Activated CD4-positive, CD25-positive, alpha-beta regulatory T cell (primary cell): ENCODE data around the gene CDC42BPA.
"Not testable (repeated sequence)": the region's sequence is repeated elsewhere in the genome, so short reads cannot be mapped to it uniquely, and the experiment has no call there.

ENCODE experiments used
- DNase-seq, 4 experiments: peaks; one replicate each; lab custom pipeline; 2025; lab: John Stamatoyannopoulos, UW

Gene CDC42BPA

DNA sequence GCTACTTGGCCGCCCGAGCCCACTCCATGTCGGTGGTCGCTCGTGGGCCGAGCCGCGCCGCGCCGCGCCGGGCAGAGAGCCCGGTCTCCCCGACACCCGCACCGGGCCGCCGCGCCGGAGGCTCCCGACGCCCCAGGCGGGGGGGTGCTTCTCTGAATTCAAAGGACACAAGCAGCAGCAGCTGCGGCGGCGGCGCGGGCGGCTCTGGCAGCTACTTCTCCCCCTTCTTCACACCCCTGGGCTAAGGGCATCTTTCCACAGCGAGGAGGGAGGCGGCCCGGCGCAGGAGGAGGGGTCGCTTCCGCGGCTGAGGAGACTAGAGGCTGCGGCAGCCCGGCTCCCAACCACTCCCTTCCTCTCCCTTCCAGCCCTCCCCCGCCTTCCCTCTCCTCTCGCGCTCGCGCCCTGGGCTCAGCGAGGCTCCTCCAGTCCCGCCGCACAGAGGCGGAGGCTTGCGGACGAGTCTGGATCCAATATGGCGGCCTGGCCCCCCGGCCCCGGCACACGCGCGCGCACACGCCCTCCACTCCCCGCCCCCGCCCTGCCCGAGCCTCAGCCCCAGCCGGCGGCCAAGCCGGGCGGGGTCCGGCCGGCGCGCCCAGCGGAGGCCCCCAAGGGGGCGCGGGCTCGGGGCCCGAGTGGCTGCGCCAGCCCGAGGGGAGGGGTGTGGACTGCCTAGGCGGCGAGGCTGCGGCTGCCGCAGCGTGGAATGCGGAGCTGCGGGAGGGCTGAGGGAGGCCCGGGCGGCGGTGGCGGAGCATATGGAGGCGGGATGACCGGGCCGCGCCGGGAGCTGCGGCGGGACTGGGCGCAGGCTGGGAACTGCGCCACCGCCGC is at the start of gene CDC42BPA:
Gene CDC42BPA (minus strand): TSS at position 477 of the 837 bp plus-strand sequence. CDS start 1,310 bp downstream, outside the sequence.
- DNase-seq = no peak

GRCh38 chr1:227368009-227368408 is 49.7 kb upstream of the CDC42BPA start:
- no peak for DNase-seq

DNA sequence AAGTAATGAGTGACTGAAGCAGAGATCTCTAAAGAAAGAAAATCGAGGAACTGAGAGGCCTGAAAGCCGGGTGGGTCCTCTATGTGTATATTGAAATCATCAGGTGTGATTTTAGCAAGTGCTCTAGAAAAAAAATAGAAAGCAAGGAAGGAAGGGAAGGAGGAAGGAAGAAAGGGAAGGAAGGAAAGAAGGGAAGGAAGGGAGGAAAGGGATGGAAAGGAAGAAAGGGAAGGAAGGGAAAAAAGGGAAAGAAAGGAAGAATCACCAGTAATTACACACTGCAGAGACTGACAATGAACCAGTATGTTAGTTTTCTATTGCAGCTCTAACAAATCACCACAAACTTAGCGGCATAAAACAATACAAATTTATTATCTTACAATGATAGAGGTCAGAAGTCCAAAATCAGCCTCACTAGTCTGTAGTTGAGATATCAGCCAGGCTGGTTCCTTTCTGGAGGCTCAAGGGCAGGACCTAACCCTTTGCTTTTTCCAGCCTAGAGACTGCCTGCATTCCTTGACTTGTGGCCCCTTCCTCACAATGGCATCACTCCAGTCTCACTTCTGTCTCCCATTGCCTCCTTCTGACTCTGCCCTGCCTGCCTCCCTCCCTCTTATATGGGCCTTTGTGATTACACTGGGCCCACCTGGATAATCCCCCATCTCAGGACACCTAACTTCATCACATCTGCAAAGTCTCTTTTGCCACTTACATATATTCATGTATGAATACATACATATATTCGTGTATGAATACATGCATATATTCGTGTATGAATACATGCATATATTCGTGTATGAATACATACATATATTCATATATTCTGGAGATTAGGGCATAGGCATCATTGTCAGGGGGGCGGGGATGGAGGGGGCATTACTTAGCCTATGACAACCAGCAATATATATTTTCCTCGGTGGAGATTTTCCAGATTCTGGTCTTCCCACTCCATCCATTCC is 47.5 kb upstream of the CDC42BPA start:
- no peak for DNase-seq

DNA sequence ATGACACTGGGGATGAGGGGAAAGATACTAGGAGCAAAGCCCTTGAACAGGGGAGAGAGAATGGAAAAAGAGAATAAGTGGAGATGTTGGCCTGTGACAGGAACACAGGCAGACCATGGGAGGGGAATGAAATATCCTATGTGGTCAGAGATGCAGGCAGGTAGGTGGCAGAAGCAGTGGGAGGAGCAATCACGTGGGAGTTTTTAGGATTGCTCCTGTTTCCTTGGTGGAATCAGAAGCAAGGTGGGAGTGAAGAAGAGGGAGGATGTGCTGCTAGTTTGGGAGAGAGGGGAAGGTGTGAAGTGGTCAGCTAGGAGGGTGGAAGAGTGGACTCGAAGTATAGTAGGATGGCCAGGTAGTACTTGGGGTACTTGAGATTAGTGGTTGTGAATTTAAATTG is 46.4 kb upstream of the CDC42BPA start:
- no peak for DNase-seq

GRCh38 chr1:227363825-227364224 is 45.5 kb upstream of the CDC42BPA start:
- DNase-seq = no peak

DNA sequence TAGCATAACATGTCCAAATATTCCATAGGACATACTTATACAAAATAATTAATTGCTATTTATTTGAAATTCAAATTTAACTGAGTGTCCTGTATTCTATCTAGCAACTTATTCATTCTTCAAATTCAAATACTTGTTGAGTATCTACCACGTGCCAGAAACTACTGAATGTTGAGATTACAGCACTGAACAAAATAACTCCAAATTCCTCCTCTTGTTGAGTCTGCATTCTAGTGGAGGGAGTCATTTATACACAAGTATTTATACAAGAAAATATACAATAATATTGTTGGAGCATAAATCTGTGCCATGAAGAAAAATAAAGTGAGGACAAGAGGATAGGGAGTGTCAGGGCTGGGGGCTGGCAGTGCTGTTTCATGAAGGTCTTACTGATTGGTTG is 43.7 kb upstream of the CDC42BPA start:
- no peak for DNase-seq

DNA sequence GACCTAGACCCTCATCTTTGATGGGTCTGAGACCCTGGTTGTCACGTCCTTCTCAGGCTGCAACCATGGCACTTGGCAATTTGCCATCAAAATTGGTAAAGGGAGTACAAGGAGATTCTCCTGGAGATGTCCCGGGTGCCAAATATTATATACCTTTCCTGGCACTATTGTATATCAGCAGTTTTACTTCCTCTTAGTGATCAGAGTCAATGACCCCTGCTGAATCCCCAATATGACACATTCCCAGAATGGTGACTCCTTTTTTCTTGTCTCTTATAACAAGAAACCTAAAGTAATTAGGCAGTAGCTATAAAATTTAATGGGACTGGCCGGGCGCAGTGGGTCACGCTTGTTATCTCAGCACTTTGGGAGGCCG is 39.6 kb upstream of the CDC42BPA start:
- no peak for DNase-seq

GRCh38 chr1:227357171-227357926 is 39.1 kb upstream of the CDC42BPA start:
- DNase-seq = no peak

DNA sequence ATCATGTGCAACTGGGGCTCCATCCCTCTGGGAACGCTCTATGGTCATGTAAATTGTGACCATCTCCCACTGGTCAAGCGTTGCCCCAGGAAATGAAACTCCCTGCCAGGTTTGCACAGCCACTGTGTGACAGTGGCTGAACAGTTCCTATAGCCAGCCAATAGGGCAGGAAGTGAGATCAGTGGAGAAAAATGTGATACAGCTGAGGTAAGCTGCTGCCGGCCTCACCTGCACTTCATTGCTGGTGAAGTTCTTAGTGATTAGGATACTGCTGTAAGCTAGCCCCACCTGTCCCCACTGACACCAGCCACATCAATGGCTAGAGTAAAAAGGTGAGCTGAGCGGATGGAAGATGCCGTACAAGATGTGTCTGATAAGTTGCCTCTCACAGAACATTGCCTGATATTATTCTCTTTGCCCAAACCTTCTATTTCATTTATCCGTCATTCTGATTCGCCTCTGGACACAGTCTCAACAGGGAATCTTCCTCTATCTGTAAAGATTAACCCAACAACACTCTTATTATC is 38.4 kb upstream of the CDC42BPA start:
- no peak for DNase-seq

GRCh38 chr1:227355542-227356245 is 37.4 kb upstream of the CDC42BPA start:
- DNase-seq = no peak

- no peak for DNase-seq
Observed at GRCh38 chr1:227353186-227353585, 34.9 kb upstream of the CDC42BPA start.

- DNase-seq = not testable (repeated sequence)
Observed at GRCh38 chr1:227352164-227352563, 33.9 kb upstream of the CDC42BPA start.

DNA sequence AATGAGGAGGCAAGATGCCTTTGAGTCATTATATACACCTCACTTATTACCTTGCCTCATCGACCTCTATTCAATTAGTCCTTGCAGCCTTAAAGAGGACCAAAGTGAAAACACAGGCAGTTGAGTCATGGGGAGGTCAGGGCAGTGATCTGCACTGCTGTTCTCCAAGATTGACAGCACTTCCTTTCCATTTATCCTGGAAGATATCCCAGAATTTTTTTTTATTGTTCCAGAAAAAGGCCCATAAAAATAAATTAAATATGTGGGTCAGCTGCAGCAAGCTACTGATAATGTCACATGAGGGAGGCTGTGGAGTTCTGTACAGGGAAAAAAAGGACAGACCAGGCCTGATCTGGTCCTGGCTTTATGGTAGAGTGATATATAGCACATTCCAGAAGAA is 33.2 kb upstream of the CDC42BPA start:
- no peak for DNase-seq

- DNase-seq = no peak
Observed at GRCh38 chr1:227349967-227350366, 31.7 kb upstream of the CDC42BPA start.

DNA sequence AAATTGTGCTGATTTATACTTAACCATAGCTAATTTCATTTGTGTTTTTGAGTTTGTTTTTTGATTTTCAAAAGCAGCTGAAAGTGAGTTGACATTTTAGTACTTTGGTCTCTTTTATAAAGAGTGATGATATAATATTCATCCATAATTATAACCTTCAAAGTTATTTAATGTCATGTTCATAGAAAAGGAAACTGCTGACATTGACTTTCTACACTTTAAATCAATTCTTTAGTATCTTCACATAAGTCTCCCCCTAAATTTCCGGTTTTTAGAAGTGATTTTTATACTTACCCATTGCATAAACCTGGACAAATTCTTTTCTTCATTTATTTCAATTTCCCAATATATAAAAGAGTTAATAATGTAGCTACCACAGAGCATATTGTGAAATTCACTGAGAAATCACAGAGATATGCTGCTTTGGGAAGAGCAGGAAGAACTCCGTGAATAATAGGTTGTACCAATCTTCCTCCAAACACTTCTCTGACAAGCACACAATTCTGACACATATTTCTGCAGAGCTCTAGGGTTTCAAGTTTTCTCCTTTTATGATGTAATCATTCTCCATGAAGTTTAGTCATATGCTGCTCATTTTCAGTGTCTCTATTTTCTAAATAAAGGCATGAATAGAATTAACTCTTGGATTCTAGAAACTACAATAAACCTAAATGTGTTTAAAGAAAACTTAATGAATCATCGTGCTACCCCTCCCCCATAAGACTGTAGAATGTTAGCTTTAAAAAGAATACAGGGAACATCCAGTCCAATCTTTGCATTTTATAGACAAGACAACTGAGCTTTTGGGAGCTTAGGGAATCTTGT is 25.6 kb upstream of the CDC42BPA start:
- no peak for DNase-seq

DNA sequence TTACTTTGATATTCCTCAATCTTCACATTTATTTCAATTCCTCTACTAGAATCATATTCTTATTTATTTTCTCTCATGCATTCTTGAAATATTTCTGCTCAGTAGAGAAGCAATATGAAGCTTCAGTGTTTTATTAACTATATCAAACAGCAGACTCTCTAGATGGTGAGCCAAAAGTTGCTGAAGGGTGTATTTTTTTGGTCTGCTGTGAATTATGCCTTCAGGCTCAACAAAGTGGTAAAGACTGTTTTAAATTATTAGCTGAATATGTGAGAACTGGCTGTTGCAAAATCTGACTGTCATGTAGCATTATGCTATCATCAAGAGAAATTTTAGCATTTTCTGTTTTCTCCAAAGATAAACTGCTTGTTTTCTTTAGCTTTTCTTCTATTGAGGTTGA is 24.9 kb upstream of the CDC42BPA start:
- DNase-seq = no peak

- no peak for DNase-seq
Observed at GRCh38 chr1:227342075-227342829, 24.0 kb upstream of the CDC42BPA start.

GRCh38 chr1:227336136-227336535 is 17.8 kb upstream of the CDC42BPA start:
- DNase-seq = not testable (repeated sequence)

- DNase-seq = no peak
Observed at GRCh38 chr1:227335242-227336020, 17.1 kb upstream of the CDC42BPA start.
